Activated CD8-positive, alpha-beta T cell treated with anti-CD3 and anti-CD28 coated beads for 36 hours (primary cell): ENCODE measurements around the gene TRIM13. TPM values are rescaled to one million over a fixed set of nuclear protein-coding genes. Genes with fewer than 3 reads are reported as not detected.

Experiments used
- ATAC-seq: fragments of 200-7000 bp; cut with Tn5 transposase; one replicate; pipeline ENCODE4 v1.10.0; 2021; ENCODE audit warnings: mild to moderate bottlenecking, moderate library complexity
- CTCF ChIA-PET: fragments of 350-600 bp; sonication (Branson Sonifier 250); formaldehyde crosslinking; loops from one replicate; lab custom pipeline; 2021; ENCODE audit warnings: antibody characterized with exemption; lab: Charles Lee
- POLR2A ChIA-PET: fragments of 350-600 bp; sonication (Branson Sonifier 250); formaldehyde crosslinking; loops from one replicate; lab custom pipeline; 2021; ENCODE audit warnings: antibody characterized with exemption; lab: Charles Lee
- DNase-seq: peaks from one replicate; pipeline ENCODE4 v3.0.0-alpha.2; 2020
- H3K27ac Mint-ChIP-seq: one replicate; pipeline ENCODE4 v1.8.0; 2021; ENCODE audit warnings: mild to moderate bottlenecking, mixed read lengths
- H3K27me3 Mint-ChIP-seq: one replicate; pipeline ENCODE4 v1.8.0; 2021; ENCODE audit warnings: mixed read lengths
- H3K36me3 Mint-ChIP-seq: one replicate; pipeline ENCODE4 v1.8.0; 2021; ENCODE audit warnings: low read depth, mixed read lengths
- H3K4me1 Mint-ChIP-seq: one replicate; pipeline ENCODE4 v1.8.0; 2021; ENCODE audit warnings: low read depth, mixed read lengths
- H3K4me3 Mint-ChIP-seq: one replicate; pipeline ENCODE4 v1.8.0; 2021; ENCODE audit warnings: mild to moderate bottlenecking, moderate library complexity, mixed read lengths
- H3K9me3 Mint-ChIP-seq: one replicate; pipeline ENCODE4 v1.8.0; 2021; ENCODE audit warnings: mixed read lengths
- CTCF ChIP-seq: fragments of 200-600 bp; IDR thresholded peaks from one replicate; pipeline ENCODE4 v1.8.0; 2022; ENCODE audit warnings: antibody characterized with exemption, mild to moderate bottlenecking
- intact Hi-C: fragments of 100-400 bp; cut with micrococcal nuclease; formaldehyde crosslinking; loops from one replicate; pipeline ENCODE4 v1.10.0; 2022
- microRNA-seq: library from miRNA; unstranded; fragments of <30 nt; microRNA quantifications from one replicate; pipeline ENCODE4 v1.2.0, GENCODE V29; 2022; ENCODE audit warnings: borderline microRNAs expressed, borderline replicate concordance
- total RNA-seq, 2 experiments: library from RNA; stranded (reverse); gene quantifications; one replicate each; pipeline ENCODE4 v1.2.3, GENCODE V29; 2021

The TRIM13 gene
- total RNA-seq, 2 experiments from 2014 or later = 12.5 to 13.4 TPM

GRCh38 chr13:50065712-50066111, 68.9 kb downstream of the TRIM13 start:
- Mint-ChIP-seq H3K27me3 (no peaks in the 10 kb centered on the region), H3K4me1 (no peaks in the 10 kb centered on the region), H3K36me3 (peaks cover 35% of the 10 kb centered on the region), H3K9me3 (no peaks in the 10 kb centered on the region), H3K4me3 (no peak overlapping the region), H3K27ac (no peak overlapping the region)
- ChIA-PET CTCF (interaction anchor here (1.1 kb wide), 1 partner anchor 68 kb away, joined by 3 read pairs; the partner anchor contains the start of gene TRIM13), POLR2A (interaction anchor here (1.1 kb wide), 1 partner anchor 60 kb away, joined by 3 read pairs; no protein-coding TSS in a partner anchor)
- intact Hi-C loops = no loop called here
- no peak for DNase-seq
- ATAC-seq = no peak
- no peak for TF ChIP-seq CTCF

Small RNAs within 50 kb of the gene (microRNA-seq; reads per million reads assigned to microRNA genes)
- gene MIR15A = 1,184 reads per million, percentile 88 among the genes with 10 or more reads in this experiment
- 255 reads per million, percentile 77 among the genes with 10 or more reads in this experiment for gene MIR16-1
- gene MIR3613 = 75.7 reads per million, percentile 65 among the genes with 10 or more reads in this experiment

Other genes with a start within 250 kb of the TRIM13 start
- 10 to 100 TPM; 59.1 to 60.6 TPM for gene KPNA3, start 204.4 kb upstream of the TRIM13 start, total RNA-seq
- gene SPRYD7, start 60.7 kb upstream of the TRIM13 start, total RNA-seq = 1 to 10 TPM; 6.3 to 6.7 TPM
- gene KCNRG, start 18.4 kb downstream of the TRIM13 start, total RNA-seq = under 1 TPM; 0.18 to 0.36 TPM